ENCODE results near the gene C19orf73. TPM values are rescaled to one million over a fixed set of nuclear protein-coding genes. Genes with fewer than 3 reads are reported as not detected.

The C19orf73 gene
- total and polyA plus RNA-seq, 2 experiments from 2014 or later, result 8.1 to 9.1 TPM

DNA sequence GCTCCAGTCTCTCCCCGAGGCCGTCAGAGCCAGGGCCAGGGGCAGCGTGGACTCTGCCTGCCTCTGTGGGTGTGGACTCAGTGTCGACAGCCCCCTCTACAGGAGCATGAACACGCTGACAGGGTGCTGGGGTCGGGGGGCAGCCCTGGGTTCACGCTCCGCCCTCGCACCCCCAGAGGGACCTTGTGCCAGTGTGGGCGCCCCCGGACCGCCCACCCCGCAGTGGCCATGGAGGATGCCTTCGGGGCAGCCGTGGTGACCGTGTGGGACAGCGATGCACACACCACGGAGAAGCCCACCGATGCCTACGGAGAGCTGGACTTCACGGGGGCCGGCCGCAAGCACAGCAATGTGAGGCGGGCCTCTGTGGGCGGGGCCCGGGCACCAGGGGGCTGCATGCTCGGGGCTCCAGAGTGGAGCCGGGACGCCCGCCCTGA is 46.9 kb upstream of the C19orf73 start:
- peak; percentile 93 for ATAC-seq
- H3K27me3 Mint-ChIP-seq (ENCODE audit: insufficient read depth, low read depth, poor library complexity), result peaks cover 2% of the 10 kb centered on the region
- 0 out of 2 replicates have a peak, but pooled peaks cover 2% of the 10 kb centered on the region for H3F3A ChIP-seq (replicated peaks; ENCODE audit: low read depth)
- DNase-seq (ENCODE audit: low spot score), result peak; percentile 48
- peak overlapping the region; percentile 81 for H3K4me2 ChIP-seq
- TF ChIP-seq, protein P1, sequence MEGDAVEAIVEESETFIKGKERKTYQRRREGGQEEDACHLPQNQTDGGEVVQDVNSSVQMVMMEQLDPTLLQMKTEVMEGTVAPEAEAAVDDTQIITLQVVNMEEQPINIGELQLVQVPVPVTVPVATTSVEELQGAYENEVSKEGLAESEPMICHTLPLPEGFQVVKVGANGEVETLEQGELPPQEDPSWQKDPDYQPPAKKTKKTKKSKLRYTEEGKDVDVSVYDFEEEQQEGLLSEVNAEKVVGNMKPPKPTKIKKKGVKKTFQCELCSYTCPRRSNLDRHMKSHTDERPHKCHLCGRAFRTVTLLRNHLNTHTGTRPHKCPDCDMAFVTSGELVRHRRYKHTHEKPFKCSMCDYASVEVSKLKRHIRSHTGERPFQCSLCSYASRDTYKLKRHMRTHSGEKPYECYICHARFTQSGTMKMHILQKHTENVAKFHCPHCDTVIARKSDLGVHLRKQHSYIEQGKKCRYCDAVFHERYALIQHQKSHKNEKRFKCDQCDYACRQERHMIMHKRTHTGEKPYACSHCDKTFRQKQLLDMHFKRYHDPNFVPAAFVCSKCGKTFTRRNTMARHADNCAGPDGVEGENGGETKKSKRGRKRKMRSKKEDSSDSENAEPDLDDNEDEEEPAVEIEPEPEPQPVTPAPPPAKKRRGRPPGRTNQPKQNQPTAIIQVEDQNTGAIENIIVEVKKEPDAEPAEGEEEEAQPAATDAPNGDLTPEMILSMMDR (conservative IDR thresholded peaks at IDR 0.05; ENCODE audit: low read depth in 2 of 2), result peak; percentile 45 to 50
- TF ChIP-seq, protein P2, sequence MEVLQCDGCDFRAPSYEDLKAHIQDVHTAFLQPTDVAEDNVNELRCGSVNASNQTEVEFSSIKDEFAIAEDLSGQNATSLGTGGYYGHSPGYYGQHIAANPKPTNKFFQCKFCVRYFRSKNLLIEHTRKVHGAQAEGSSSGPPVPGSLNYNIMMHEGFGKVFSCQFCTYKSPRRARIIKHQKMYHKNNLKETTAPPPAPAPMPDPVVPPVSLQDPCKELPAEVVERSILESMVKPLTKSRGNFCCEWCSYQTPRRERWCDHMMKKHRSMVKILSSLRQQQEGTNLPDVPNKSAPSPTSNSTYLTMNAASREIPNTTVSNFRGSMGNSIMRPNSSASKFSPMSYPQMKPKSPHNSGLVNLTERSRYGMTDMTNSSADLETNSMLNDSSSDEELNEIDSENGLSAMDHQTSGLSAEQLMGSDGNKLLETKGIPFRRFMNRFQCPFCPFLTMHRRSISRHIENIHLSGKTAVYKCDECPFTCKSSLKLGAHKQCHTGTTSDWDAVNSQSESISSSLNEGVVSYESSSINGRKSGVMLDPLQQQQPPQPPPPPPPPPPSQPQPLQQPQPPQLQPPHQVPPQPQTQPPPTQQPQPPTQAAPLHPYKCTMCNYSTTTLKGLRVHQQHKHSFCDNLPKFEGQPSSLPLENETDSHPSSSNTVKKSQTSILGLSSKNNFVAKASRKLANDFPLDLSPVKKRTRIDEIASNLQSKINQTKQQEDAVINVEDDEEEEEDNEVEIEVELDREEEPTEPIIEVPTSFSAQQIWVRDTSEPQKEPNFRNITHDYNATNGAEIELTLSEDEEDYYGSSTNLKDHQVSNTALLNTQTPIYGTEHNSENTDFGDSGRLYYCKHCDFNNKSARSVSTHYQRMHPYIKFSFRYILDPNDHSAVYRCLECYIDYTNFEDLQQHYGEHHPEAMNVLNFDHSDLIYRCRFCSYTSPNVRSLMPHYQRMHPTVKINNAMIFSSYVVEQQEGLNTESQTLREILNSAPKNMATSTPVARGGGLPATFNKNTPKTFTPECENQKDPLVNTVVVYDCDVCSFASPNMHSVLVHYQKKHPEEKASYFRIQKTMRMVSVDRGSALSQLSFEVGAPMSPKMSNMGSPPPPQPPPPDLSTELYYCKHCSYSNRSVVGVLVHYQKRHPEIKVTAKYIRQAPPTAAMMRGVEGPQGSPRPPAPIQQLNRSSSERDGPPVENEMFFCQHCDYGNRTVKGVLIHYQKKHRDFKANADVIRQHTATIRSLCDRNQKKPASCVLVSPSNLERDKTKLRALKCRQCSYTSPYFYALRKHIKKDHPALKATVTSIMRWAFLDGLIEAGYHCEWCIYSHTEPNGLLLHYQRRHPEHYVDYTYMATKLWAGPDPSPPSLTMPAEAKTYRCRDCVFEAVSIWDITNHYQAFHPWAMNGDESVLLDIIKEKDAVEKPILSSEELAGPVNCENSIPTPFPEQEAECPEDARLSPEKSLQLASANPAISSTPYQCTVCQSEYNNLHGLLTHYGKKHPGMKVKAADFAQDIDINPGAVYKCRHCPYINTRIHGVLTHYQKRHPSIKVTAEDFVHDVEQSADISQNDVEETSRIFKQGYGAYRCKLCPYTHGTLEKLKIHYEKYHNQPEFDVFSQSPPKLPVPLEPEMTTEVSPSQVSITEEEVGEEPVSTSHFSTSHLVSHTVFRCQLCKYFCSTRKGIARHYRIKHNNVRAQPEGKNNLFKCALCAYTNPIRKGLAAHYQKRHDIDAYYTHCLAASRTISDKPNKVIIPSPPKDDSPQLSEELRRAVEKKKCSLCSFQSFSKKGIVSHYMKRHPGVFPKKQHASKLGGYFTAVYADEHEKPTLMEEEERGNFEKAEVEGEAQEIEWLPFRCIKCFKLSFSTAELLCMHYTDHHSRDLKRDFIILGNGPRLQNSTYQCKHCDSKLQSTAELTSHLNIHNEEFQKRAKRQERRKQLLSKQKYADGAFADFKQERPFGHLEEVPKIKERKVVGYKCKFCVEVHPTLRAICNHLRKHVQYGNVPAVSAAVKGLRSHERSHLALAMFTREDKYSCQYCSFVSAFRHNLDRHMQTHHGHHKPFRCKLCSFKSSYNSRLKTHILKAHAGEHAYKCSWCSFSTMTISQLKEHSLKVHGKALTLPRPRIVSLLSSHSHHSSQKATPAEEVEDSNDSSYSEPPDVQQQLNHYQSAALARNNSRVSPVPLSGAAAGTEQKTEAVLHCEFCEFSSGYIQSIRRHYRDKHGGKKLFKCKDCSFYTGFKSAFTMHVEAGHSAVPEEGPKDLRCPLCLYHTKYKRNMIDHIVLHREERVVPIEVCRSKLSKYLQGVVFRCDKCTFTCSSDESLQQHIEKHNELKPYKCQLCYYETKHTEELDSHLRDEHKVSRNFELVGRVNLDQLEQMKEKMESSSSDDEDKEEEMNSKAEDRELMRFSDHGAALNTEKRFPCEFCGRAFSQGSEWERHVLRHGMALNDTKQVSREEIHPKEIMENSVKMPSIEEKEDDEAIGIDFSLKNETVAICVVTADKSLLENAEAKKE (CRISPR knock-in tag; IDR thresholded peaks at IDR 0.05), result no peak
- H3K27me3 ChIP-seq (ENCODE audit: insufficient read depth), result 0 out of 2 replicates have a peak, but pooled peaks cover 12% of the 10 kb centered on the region
- H3K4me1 Mint-ChIP-seq, result peaks cover 6% of the 10 kb centered on the region; the same call in 2 of the 3 replicates
- no peaks in the 10 kb centered on the region for H3K9me3 Mint-ChIP-seq
- peak overlapping the region; percentile 55 for H3K4me3 ChIP-seq
- no peak overlapping the region for H3K4me3 Mint-ChIP-seq
- H3K27ac Mint-ChIP-seq, result no peak overlapping the region
- peak overlapping the region; percentile 84 for H2AFZ ChIP-seq
- no peaks in the 10 kb centered on the region for H4K20me1 ChIP-seq (replicated peaks; ENCODE audit: insufficient read depth)
- no peaks in the 10 kb centered on the region for H3K36me3 Mint-ChIP-seq (ENCODE audit: low read depth)
- H3K36me3 ChIP-seq (ENCODE audit: insufficient read depth), result no peaks in the 10 kb centered on the region
- no peaks in the 10 kb centered on the region for H3K9me2 ChIP-seq (ENCODE audit: insufficient read depth)
- no peaks in the 10 kb centered on the region for H3K79me2 ChIP-seq (replicated peaks; ENCODE audit: insufficient read depth)
- no peak overlapping the region for H3K27ac ChIP-seq (ENCODE audit: low read depth)
- H3K4me1 ChIP-seq (ENCODE audit: insufficient read depth), result peaks cover 7% of the 10 kb centered on the region; the same call in 1 of the 2 replicates

All from GM23338 (cell line).